ENCODE measurements around the gene JMJD1C.

DNA sequence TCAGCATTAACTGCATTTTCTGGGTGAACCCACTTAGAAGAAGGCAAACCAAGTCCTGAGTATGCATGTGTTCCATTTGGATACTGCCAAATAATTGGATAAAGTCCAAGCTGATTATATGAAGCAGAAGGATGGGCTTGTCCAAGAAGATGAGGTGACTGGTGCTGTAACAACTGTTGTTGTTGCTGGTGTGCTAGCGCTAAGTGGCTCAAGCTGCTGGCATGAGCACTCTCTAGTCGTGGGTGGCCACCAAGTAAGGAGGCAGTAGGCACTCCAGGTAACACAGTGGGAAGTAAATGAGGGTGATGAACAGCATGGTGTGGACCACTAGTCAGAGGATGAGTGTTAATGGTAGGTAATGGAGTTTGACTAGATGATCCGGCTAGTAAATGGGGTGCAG lies 252.3 kb downstream of the JMJD1C start:
- 0 out of 2 replicates have a peak, but pooled peaks have one; percentile 36 for TF ChIP-seq POLR2AphosphoS5 (IDR thresholded peaks at IDR 0.05; ENCODE audit: low read depth, low read length)
- no peak for TF ChIP-seq POLR2A (IDR thresholded peaks at IDR 0.05; ENCODE audit: low read depth, low read length)
- TF ChIP-seq TAF1 (IDR thresholded peaks at IDR 0.05; ENCODE audit: low read depth, low read length) = no peak
- TF ChIP-seq SPI1 (IDR thresholded peaks at IDR 0.05; ENCODE audit: low read depth, low read length) = no peak
- no peak for TF ChIP-seq PAX5 (IDR thresholded peaks at IDR 0.05; ENCODE audit: insufficient read depth, low read length, severe bottlenecking)
